ENCODE results near the gene KIAA1143. TPM values are rescaled to one million over a fixed set of nuclear protein-coding genes. Genes with fewer than 3 reads are reported as not detected.

Gene KIAA1143
- total RNA-seq (ENCODE audit: low replicate concordance) = 48.9 and 73.6 TPM in 2 replicates

- Mint-ChIP-seq H3K9me3 (peaks cover 57% of the 10 kb centered on the region), H3K27me3 (ENCODE audit: insufficient read depth, low read depth) (peaks cover 12% of the 10 kb centered on the region), H3K27ac (peak within 1 kb of the TSS; percentile 74), H3K36me3 (peaks cover 64% of the 10 kb centered on the region), H3K4me1 (peaks cover 8% of the 10 kb centered on the region), H3K4me3 (peak within 1 kb of the TSS; percentile 93)
- Histone ChIP-seq H4K20me1 (ENCODE audit: low read depth) (no peaks in the 10 kb centered on the region), H3K4me1 (no peaks in the 10 kb centered on the region), H3K36me3 (peaks cover 30% of the 10 kb centered on the region), H2AFZ (replicated peaks) (peak within 1 kb of the TSS; percentile 87), H3K9me3 (ENCODE audit: low read depth) (peaks cover 7% of the 10 kb centered on the region), H3F3A (ENCODE audit: low read depth) (peaks cover 10% of the 10 kb centered on the region), H3K4me3 (peak within 1 kb of the TSS; percentile 95), H3K9ac (peak within 1 kb of the TSS; percentile 82), H3K27me3 (no peaks in the 10 kb centered on the region), H3K27ac (peak within 1 kb of the TSS; percentile 94), H3K79me2 (ENCODE audit: low read depth) (peaks cover 95% of the 10 kb centered on the region), H3K4me2 (peak within 1 kb of the TSS; percentile 94)
- TF ChIP-seq EZH2 (IDR thresholded peaks at IDR 0.05) = no peak
- TF ChIP-seq, protein P1, sequence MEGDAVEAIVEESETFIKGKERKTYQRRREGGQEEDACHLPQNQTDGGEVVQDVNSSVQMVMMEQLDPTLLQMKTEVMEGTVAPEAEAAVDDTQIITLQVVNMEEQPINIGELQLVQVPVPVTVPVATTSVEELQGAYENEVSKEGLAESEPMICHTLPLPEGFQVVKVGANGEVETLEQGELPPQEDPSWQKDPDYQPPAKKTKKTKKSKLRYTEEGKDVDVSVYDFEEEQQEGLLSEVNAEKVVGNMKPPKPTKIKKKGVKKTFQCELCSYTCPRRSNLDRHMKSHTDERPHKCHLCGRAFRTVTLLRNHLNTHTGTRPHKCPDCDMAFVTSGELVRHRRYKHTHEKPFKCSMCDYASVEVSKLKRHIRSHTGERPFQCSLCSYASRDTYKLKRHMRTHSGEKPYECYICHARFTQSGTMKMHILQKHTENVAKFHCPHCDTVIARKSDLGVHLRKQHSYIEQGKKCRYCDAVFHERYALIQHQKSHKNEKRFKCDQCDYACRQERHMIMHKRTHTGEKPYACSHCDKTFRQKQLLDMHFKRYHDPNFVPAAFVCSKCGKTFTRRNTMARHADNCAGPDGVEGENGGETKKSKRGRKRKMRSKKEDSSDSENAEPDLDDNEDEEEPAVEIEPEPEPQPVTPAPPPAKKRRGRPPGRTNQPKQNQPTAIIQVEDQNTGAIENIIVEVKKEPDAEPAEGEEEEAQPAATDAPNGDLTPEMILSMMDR (IDR thresholded peaks at IDR 0.05) = peak; percentile 25
- TF ChIP-seq EZH2phosphoT487 (IDR thresholded peaks at IDR 0.05) = no peak
- DNase-seq (ENCODE audit: low spot score) = peak; percentile 99
Measured at GRCh38 chr3:44761424-44762169, at the start of gene KIAA1143, which contains the start of gene KIF15. Gene KIAA1143 (minus strand): TSS chr3:44761619. CDS start chr3:44761602, 17 bp downstream. Gene KIF15 (plus strand): TSS chr3:44761794. CDS start chr3:44761866, 72 bp downstream.

DNA sequence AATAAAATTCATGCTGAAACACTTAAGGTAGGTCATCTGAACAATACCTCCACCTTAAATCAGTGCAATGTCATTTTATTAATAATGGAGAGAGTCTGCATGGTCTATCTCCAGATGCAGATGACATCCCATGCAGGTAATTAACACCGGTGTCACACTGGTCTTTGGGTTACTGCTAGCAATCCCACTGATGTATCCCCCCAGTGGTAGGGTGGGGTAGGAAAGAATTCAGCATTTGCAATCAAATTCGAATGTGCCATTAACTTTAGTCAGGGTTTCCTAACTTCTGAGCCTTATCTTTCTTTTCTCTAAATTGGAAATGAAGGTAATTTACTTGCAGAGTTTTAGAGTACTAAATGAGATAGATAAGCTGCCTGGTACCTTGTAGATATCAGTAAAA is 44.5 kb upstream of the KIAA1143 start:
- H3K27me3 Mint-ChIP-seq (ENCODE audit: insufficient read depth, low read depth) = peaks cover 2% of the 10 kb centered on the region
- Histone ChIP-seq H3K4me2 (no peak overlapping the region), H2AFZ (replicated peaks) (no peak overlapping the region), H3K36me3 (peaks cover 29% of the 10 kb centered on the region), H3K27ac (no peak overlapping the region), H3K9me3 (ENCODE audit: low read depth) (no peaks in the 10 kb centered on the region), H3K9ac (no peak overlapping the region), H3K4me1 (no peaks in the 10 kb centered on the region), H4K20me1 (ENCODE audit: low read depth) (no peaks in the 10 kb centered on the region), H3K27me3 (no peaks in the 10 kb centered on the region), H3K79me2 (ENCODE audit: low read depth) (no peaks in the 10 kb centered on the region), H3K4me3 (no peak overlapping the region), H3F3A (ENCODE audit: low read depth) (no peaks in the 10 kb centered on the region)
- H3K36me3 Mint-ChIP-seq = peaks cover 19% of the 10 kb centered on the region
- no peak overlapping the region for H3K4me3 Mint-ChIP-seq
- no peak for DNase-seq (ENCODE audit: low spot score)
- H3K4me1 Mint-ChIP-seq = no peaks in the 10 kb centered on the region
- H3K9me3 Mint-ChIP-seq = no peaks in the 10 kb centered on the region
- H3K27ac Mint-ChIP-seq = no peak overlapping the region
- TF ChIP-seq EZH2 (IDR thresholded peaks at IDR 0.05) (no peak), EZH2phosphoT487 (IDR thresholded peaks at IDR 0.05) (no peak)
- TF ChIP-seq, protein P1 (IDR thresholded peaks at IDR 0.05) = no peak

GRCh38 chr3:44803298-44803697 is 41.9 kb upstream of the KIAA1143 start:
- Mint-ChIP-seq H3K36me3 (peaks cover 10% of the 10 kb centered on the region), H3K4me3 (no peak overlapping the region), H3K4me1 (no peaks in the 10 kb centered on the region), H3K27me3 (ENCODE audit: insufficient read depth, low read depth) (peaks cover 2% of the 10 kb centered on the region), H3K27ac (no peak overlapping the region), H3K9me3 (no peaks in the 10 kb centered on the region)
- Histone ChIP-seq H3F3A (ENCODE audit: low read depth) (no peaks in the 10 kb centered on the region), H3K79me2 (ENCODE audit: low read depth) (no peaks in the 10 kb centered on the region), H3K4me3 (no peak overlapping the region), H3K4me2 (no peak overlapping the region), H3K36me3 (peaks cover 29% of the 10 kb centered on the region), H3K4me1 (no peaks in the 10 kb centered on the region), H4K20me1 (ENCODE audit: low read depth) (no peaks in the 10 kb centered on the region), H3K27ac (no peak overlapping the region), H3K9ac (no peak overlapping the region), H3K9me3 (ENCODE audit: low read depth) (no peaks in the 10 kb centered on the region), H3K27me3 (no peaks in the 10 kb centered on the region), H2AFZ (replicated peaks) (no peak overlapping the region)
- TF ChIP-seq EZH2 (IDR thresholded peaks at IDR 0.05) (no peak), EZH2phosphoT487 (IDR thresholded peaks at IDR 0.05) (no peak)
- TF ChIP-seq, protein P1 (IDR thresholded peaks at IDR 0.05) = no peak
- DNase-seq (ENCODE audit: low spot score) = no peak

Measured in neural progenitor cell (in vitro differentiated cells).